Lower lobe of right lung (tissue), 2 donors: ENCODE results near the gene CACNA1D. TPM values are rescaled to one million over a fixed set of nuclear protein-coding genes. Genes with fewer than 3 reads are reported as not detected.

ENCODE experiments used
- ATAC-seq, 2 donors: fragments of 200-7000 bp; cut with Tn5 transposase; one replicate each; pipeline ENCODE4 v1.9.1; 2020 to 2022; ENCODE audit warnings: mild to moderate bottlenecking in 2 of 2, moderate library complexity in 2 of 2
- DNase-seq: peaks from one replicate; pipeline ENCODE4 v3.0.0-alpha.2; 2020
- H3K27ac ChIP-seq: fragments of 200-600 bp; one replicate; pipeline ENCODE4 v1.8.0; 2022
- H3K27me3 ChIP-seq: fragments of 200-600 bp; one replicate; pipeline ENCODE4 v1.8.0; 2022; ENCODE audit warnings: low read depth
- H3K36me3 ChIP-seq: fragments of 200-600 bp; one replicate; pipeline ENCODE4 v1.8.0; 2022; ENCODE audit warnings: mild to moderate bottlenecking
- H3K4me1 ChIP-seq: fragments of 200-600 bp; one replicate; pipeline ENCODE4 v1.8.0; 2022
- H3K4me3 ChIP-seq: fragments of 200-600 bp; one replicate; pipeline ENCODE4 v1.8.0; 2022; ENCODE audit warnings: mild to moderate bottlenecking
- H3K9me3 ChIP-seq: fragments of 200-600 bp; one replicate; pipeline ENCODE4 v1.8.0; 2022
- intact Hi-C: fragments of 100-400 bp; cut with DNase I; formaldehyde crosslinking; loops from one replicate; pipeline ENCODE4 v1.11.0; 2022
- total RNA-seq: library from RNA; stranded (reverse); fragmentation: NEBNext Ultra II Directional; extraction: Animal tissue kit (Norgen Biotek cat#: 25700); gene quantifications from one replicate; pipeline ENCODE4 v1.2.1, GENCODE V29; 2021
- TF ChIP-seq, protein P1 (sequence below): fragments of 200-600 bp; IDR thresholded peaks from one replicate; pipeline ENCODE4 v1.8.0; 2022; ENCODE audit warnings: antibody characterized with exemption, mild to moderate bottlenecking
- donor health status: DM: no; HTN: yes; CAD: no; lungs with severe emphysema.

CACNA1D gene
- total RNA-seq, 1 donor from 2014 or later: 33.6 TPM

GRCh38 chr3:53704363-53704725 lies 209.9 kb downstream of the CACNA1D start:
- TF ChIP-seq, protein P1, sequence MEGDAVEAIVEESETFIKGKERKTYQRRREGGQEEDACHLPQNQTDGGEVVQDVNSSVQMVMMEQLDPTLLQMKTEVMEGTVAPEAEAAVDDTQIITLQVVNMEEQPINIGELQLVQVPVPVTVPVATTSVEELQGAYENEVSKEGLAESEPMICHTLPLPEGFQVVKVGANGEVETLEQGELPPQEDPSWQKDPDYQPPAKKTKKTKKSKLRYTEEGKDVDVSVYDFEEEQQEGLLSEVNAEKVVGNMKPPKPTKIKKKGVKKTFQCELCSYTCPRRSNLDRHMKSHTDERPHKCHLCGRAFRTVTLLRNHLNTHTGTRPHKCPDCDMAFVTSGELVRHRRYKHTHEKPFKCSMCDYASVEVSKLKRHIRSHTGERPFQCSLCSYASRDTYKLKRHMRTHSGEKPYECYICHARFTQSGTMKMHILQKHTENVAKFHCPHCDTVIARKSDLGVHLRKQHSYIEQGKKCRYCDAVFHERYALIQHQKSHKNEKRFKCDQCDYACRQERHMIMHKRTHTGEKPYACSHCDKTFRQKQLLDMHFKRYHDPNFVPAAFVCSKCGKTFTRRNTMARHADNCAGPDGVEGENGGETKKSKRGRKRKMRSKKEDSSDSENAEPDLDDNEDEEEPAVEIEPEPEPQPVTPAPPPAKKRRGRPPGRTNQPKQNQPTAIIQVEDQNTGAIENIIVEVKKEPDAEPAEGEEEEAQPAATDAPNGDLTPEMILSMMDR: no peak
- intact Hi-C loops: no loop called here
- DNase-seq: no peak

GRCh38 chr3:53705024-53705745 lies 210.8 kb downstream of the CACNA1D start:
- H3K4me1 ChIP-seq: peaks cover 47% of the 10 kb centered on the region
- ATAC-seq (no peak), DNase-seq (no peak)
- H3K27ac ChIP-seq: no peak overlapping the region
- H3K9me3 ChIP-seq: no peaks in the 10 kb centered on the region
- no peak overlapping the region for H3K4me3 ChIP-seq
- TF ChIP-seq, protein P1: no peak
- intact Hi-C loops: no loop called here
- no peaks in the 10 kb centered on the region for H3K27me3 ChIP-seq
- H3K36me3 ChIP-seq: peaks cover 10% of the 10 kb centered on the region

More at GRCh38 chr3:53704363-53704725, 209.9 kb downstream of the CACNA1D start:
- Histone ChIP-seq H3K4me3 (no peak overlapping the region), H3K4me1 (peaks cover 38% of the 10 kb centered on the region), H3K27ac (no peak overlapping the region), H3K27me3 (no peaks in the 10 kb centered on the region), H3K36me3 (peaks cover 10% of the 10 kb centered on the region), H3K9me3 (no peaks in the 10 kb centered on the region)
- ATAC-seq: no peak

DNA sequence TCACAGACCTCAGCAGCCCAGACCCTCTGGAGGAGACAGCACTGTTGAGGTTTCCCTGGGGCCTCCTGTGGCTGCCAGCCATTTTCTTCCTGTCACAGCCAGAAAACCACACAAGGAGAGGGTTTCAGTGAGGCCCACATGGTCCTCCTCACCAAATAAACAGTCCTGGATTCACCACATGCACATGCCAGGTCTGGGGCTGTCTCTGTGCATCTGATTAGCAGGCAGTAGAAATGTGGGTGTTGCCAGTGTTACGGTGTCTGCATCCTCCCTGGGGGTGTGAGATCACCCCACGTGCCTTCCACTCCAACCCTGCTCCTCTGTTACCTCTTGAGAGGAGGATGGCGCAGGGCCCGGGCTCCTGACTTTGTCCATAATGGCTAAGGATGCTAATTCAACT lies 211.4 kb downstream of the CACNA1D start:
- H3K4me1 ChIP-seq: peaks cover 50% of the 10 kb centered on the region
- peak; percentile 57 for DNase-seq
- ATAC-seq: no peak
- no peaks in the 10 kb centered on the region for H3K27me3 ChIP-seq
- TF ChIP-seq, protein P1: no peak
- intact Hi-C loops: no loop called here
- H3K36me3 ChIP-seq: peaks cover 10% of the 10 kb centered on the region
- H3K4me3 ChIP-seq: no peak overlapping the region
- peak overlapping the region; percentile 36 for H3K27ac ChIP-seq
- H3K9me3 ChIP-seq: no peaks in the 10 kb centered on the region

DNA sequence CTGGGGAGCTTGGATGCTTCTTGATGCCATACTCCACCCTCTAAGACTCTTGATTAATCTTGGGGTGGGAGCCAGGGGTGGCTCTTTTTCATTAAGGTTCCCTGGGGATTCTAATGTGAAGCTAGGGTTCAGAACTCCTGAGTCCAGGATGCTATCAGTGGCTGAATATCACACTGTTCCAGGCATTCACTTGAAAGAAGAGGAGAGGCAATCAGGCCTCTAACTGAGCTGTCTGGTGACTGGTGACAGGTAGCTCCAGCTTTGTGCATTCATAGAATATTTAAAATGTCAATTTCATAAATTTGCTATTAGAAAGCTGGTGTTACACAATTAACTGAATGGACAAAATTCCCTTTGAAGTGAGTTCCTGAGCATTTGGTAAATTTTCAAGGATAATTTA lies 212.8 kb downstream of the CACNA1D start:
- TF ChIP-seq, protein P1: no peak
- peaks cover 50% of the 10 kb centered on the region for H3K4me1 ChIP-seq
- intact Hi-C loops: no loop called here
- ATAC-seq: no peak
- DNase-seq: no peak
- H3K27me3 ChIP-seq: no peaks in the 10 kb centered on the region
- H3K36me3 ChIP-seq: peaks cover 10% of the 10 kb centered on the region
- H3K9me3 ChIP-seq: no peaks in the 10 kb centered on the region
- peak overlapping the region; percentile 44 for H3K27ac ChIP-seq
- no peak overlapping the region for H3K4me3 ChIP-seq

DNA sequence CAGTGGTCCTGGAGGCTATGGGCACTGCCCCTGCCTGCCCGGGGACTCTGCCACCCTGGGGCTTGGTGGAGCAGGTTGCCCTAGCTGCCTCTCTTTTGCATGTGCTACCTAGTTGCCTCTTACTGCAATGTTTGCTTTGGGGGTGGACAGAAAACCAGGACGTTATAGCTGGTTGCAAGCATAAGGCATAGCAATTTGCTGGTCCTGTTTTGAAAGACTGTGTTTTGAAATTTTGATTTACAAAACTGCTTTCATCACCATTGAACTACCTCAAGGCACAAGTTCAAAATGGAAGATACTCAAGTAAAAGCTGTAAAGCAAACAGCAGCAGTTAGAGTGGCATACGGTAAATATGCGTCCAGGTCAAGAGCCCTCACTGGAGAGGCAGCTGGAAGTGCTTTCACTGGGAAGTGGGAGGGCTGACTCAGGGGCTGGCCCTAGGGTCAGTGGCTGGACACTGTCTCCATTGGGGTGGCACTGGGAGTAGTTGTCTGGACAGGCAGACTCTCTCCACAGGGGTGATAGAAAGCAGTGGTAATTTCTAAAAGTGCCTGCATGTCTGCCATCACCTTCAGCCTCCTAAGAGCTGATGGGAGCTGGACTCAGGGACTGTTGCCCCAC lies 213.7 kb downstream of the CACNA1D start:
- H3K27ac ChIP-seq: peak overlapping the region; percentile 44
- intact Hi-C loops: no loop called here
- DNase-seq: peak; percentile 79

More for the DNA sequence above, 213.7 kb downstream of the CACNA1D start:
- no peaks in the 10 kb centered on the region for H3K9me3 ChIP-seq
- peaks cover 6% of the 10 kb centered on the region for H3K36me3 ChIP-seq
- TF ChIP-seq, protein P1: no peak
- H3K4me1 ChIP-seq: peaks cover 50% of the 10 kb centered on the region
- ATAC-seq: peak; percentile 89 to 95
- no peaks in the 10 kb centered on the region for H3K27me3 ChIP-seq
- H3K4me3 ChIP-seq: no peak overlapping the region
